ENCODE measurements around the gene KIZ.

The KIZ gene
- total RNA-seq: 15.2 to 54.4 (median 43.7) reads per million in 9 experiments

- H3K27me3 Mint-ChIP-seq: peaks cover 0 to under 1% of the 10 kb centered on the region in 2 donors
- H3K4me3 Mint-ChIP-seq: peak within 1 kb of the TSS; percentile 84 to 93
- H3K27ac Mint-ChIP-seq: peak within 1 kb of the TSS; percentile 85 to 96
- DNase-seq (peak; percentile 98 to 99 (median 99)), ATAC-seq (replicated peaks) (peak; percentile 94)
- H3K36me3 Mint-ChIP-seq (ENCODE audit: insufficient read depth): peaks cover 2% of the 10 kb centered on the region
- H3K4me1 Mint-ChIP-seq (ENCODE audit: low read depth in 2 of 2): peaks cover 23 to 30% of the 10 kb centered on the region in 2 donors
- no peaks in the 10 kb centered on the region for H3K9me3 Mint-ChIP-seq
Observed at GRCh38 chr20:21125849-21126580, at the start of gene KIZ. KIZ (plus strand) TSS chr20:21126082; CDS start chr20:21126116, 34 bp downstream.

GRCh38 chr20:21077809-21078345 is 48.0 kb upstream of the KIZ start:
- no peaks in the 10 kb centered on the region for H3K4me1 Mint-ChIP-seq (ENCODE audit: low read depth in 2 of 2)
- H3K36me3 Mint-ChIP-seq (ENCODE audit: insufficient read depth): peaks cover 2% of the 10 kb centered on the region
- DNase-seq: no peak
- ATAC-seq (replicated peaks): no peak
- H3K9me3 Mint-ChIP-seq: no peaks in the 10 kb centered on the region
- no peak overlapping the region for H3K4me3 Mint-ChIP-seq
- peaks cover 34 to 58% of the 10 kb centered on the region in 2 donors for H3K27me3 Mint-ChIP-seq
- H3K27ac Mint-ChIP-seq: no peak overlapping the region

- ATAC-seq (replicated peaks): no peak
- Mint-ChIP-seq H3K4me3 (no peak overlapping the region), H3K27ac (no peak overlapping the region), H3K27me3 (peaks cover 52 to 68% of the 10 kb centered on the region in 2 donors), H3K9me3 (no peaks in the 10 kb centered on the region), H3K36me3 (ENCODE audit: insufficient read depth) (peaks cover 2% of the 10 kb centered on the region), H3K4me1 (ENCODE audit: low read depth in 2 of 2) (no peaks in the 10 kb centered on the region)
- no peak for DNase-seq
Observed at GRCh38 chr20:21082584-21082983, 43.3 kb upstream of the KIZ start.

- Mint-ChIP-seq H3K4me1 (ENCODE audit: low read depth in 2 of 2) (no peaks in the 10 kb centered on the region), H3K4me3 (no peak overlapping the region), H3K27me3 (peaks cover 52 to 68% of the 10 kb centered on the region in 2 donors)
Observed at GRCh38 chr20:21083825-21084325, 42.0 kb upstream of the KIZ start.

GRCh38 chr20:21087862-21088540 is 37.9 kb upstream of the KIZ start:
- Mint-ChIP-seq H3K36me3 (ENCODE audit: insufficient read depth) (no peaks in the 10 kb centered on the region), H3K9me3 (no peaks in the 10 kb centered on the region), H3K27me3 (peaks cover 71 to 80% of the 10 kb centered on the region in 2 donors), H3K27ac (no peak overlapping the region), H3K4me1 (ENCODE audit: low read depth in 2 of 2) (no peaks in the 10 kb centered on the region), H3K4me3 (no peak overlapping the region)
- ATAC-seq (replicated peaks) (no peak), DNase-seq (no peak)

More at GRCh38 chr20:21083825-21084325, 42.0 kb upstream of the KIZ start:
- H3K27ac Mint-ChIP-seq: no peak overlapping the region
- H3K36me3 Mint-ChIP-seq (ENCODE audit: insufficient read depth): peaks cover 2% of the 10 kb centered on the region
- no peak for ATAC-seq (replicated peaks)
- DNase-seq: no peak
- H3K9me3 Mint-ChIP-seq: no peaks in the 10 kb centered on the region

GRCh38 chr20:21089391-21089790 is 36.5 kb upstream of the KIZ start:
- ATAC-seq (replicated peaks) (no peak), DNase-seq (no peak)
- Mint-ChIP-seq H3K27ac (no peak overlapping the region), H3K36me3 (ENCODE audit: insufficient read depth) (no peaks in the 10 kb centered on the region), H3K9me3 (no peaks in the 10 kb centered on the region), H3K4me3 (no peak overlapping the region), H3K27me3 (peaks cover 62 to 83% of the 10 kb centered on the region in 2 donors), H3K4me1 (ENCODE audit: low read depth in 2 of 2) (no peaks in the 10 kb centered on the region)

- no peaks in the 10 kb centered on the region for H3K9me3 Mint-ChIP-seq
- peaks cover 56 to 77% of the 10 kb centered on the region in 2 donors for H3K27me3 Mint-ChIP-seq
- H3K36me3 Mint-ChIP-seq (ENCODE audit: insufficient read depth): no peaks in the 10 kb centered on the region
- H3K4me3 Mint-ChIP-seq: no peak overlapping the region
- H3K4me1 Mint-ChIP-seq (ENCODE audit: low read depth in 2 of 2): no peaks in the 10 kb centered on the region
- ATAC-seq (replicated peaks) (no peak), DNase-seq (no peak)
- H3K27ac Mint-ChIP-seq: no peak overlapping the region
Observed at GRCh38 chr20:21090111-21090618, 35.7 kb upstream of the KIZ start.

- H3K27me3 Mint-ChIP-seq: peaks cover 56 to 75% of the 10 kb centered on the region in 2 donors
- H3K9me3 Mint-ChIP-seq: no peaks in the 10 kb centered on the region
- no peaks in the 10 kb centered on the region for H3K36me3 Mint-ChIP-seq (ENCODE audit: insufficient read depth)
- H3K27ac Mint-ChIP-seq: no peak overlapping the region
- ATAC-seq (replicated peaks) (no peak), DNase-seq (no peak)
- H3K4me3 Mint-ChIP-seq: no peak overlapping the region
- H3K4me1 Mint-ChIP-seq (ENCODE audit: low read depth in 2 of 2): no peaks in the 10 kb centered on the region
Observed at GRCh38 chr20:21090721-21091120, 35.2 kb upstream of the KIZ start.

- Mint-ChIP-seq H3K27me3 (peaks cover 49 to 80% of the 10 kb centered on the region in 2 donors), H3K4me3 (no peak overlapping the region), H3K36me3 (ENCODE audit: insufficient read depth) (no peaks in the 10 kb centered on the region), H3K9me3 (no peaks in the 10 kb centered on the region), H3K4me1 (ENCODE audit: low read depth in 2 of 2) (peaks cover 0 to 2% of the 10 kb centered on the region in 2 donors), H3K27ac (no peak overlapping the region)
- ATAC-seq (replicated peaks): no peak
- DNase-seq: no peak
Observed at GRCh38 chr20:21092806-21093205, 33.1 kb upstream of the KIZ start.

GRCh38 chr20:21096321-21097043 is 29.4 kb upstream of the KIZ start:
- no peak for DNase-seq
- no peak for ATAC-seq (replicated peaks)
- H3K27ac Mint-ChIP-seq: no peak overlapping the region
- no peak overlapping the region for H3K4me3 Mint-ChIP-seq
- H3K36me3 Mint-ChIP-seq (ENCODE audit: insufficient read depth): peaks cover 11% of the 10 kb centered on the region
- H3K9me3 Mint-ChIP-seq: no peaks in the 10 kb centered on the region
- peaks cover 29 to 68% of the 10 kb centered on the region in 2 donors for H3K27me3 Mint-ChIP-seq
- H3K4me1 Mint-ChIP-seq (ENCODE audit: low read depth in 2 of 2): peaks cover 9 to 21% of the 10 kb centered on the region in 2 donors

- Mint-ChIP-seq H3K9me3 (no peaks in the 10 kb centered on the region), H3K27ac (peak overlapping the region; percentile 93 to 97), H3K4me1 (ENCODE audit: low read depth in 2 of 2) (peaks cover 27 to 31% of the 10 kb centered on the region in 2 donors), H3K36me3 (ENCODE audit: insufficient read depth) (peaks cover 22% of the 10 kb centered on the region), H3K27me3 (peaks cover 40 to 68% of the 10 kb centered on the region in 2 donors), H3K4me3 (peak overlapping the region; percentile 95)
- ATAC-seq (replicated peaks) (peak; percentile 50), DNase-seq (peak; percentile 34 to 49 (median 36))
Observed at GRCh38 chr20:21099751-21100577, 25.9 kb upstream of the KIZ start.
